Heart right ventricle (tissue), 16 donors: Measurements from ENCODE around the gene HNRNPA3. TPM values are rescaled to one million over a fixed set of nuclear protein-coding genes. Genes with fewer than 3 reads are reported as not detected.
A peak's percentile ranks its signal among the peaks of the same experiment; 100 is the strongest.

Experiments
- ATAC-seq, 8 donors: fragments of 200-7000 bp; cut with Tn5 transposase; one replicate each; pipeline ENCODE4 v1.9.1; 2020; ENCODE audit warnings: mild to moderate bottlenecking in 8 of 8, moderate library complexity in 8 of 8, moderate number of reproducible peaks in 1 of 8
- DNase-seq, 2 donors: peaks; one replicate each; pipeline ENCODE4 v3.0.0-alpha.2; 2020
- H3K27ac ChIP-seq, 10 donors: fragments of 200-600 bp; sonication (generic) in 2 of 10; one replicate each; pipeline versions ENCODE4 v1.5.0 to v1.8.0; 2020 to 2022; ENCODE audit warnings: mild to moderate bottlenecking in 3 of 10
- H3K27me3 ChIP-seq, 7 donors: fragments of 200-600 bp; one replicate each; pipeline ENCODE4 v1.8.0; 2021 to 2022; ENCODE audit warnings: mild to moderate bottlenecking in 2 of 7
- H3K36me3 ChIP-seq, 9 donors: fragments of 200-600 bp; sonication (generic) in 1 of 9; one replicate each; pipeline versions ENCODE4 v1.5.0 to v1.8.0; 2020 to 2022; ENCODE audit warnings: mild to moderate bottlenecking in 2 of 9
- H3K4me1 ChIP-seq, 9 donors: fragments of 200-600 bp; sonication (generic) in 1 of 9; one replicate each; pipeline versions ENCODE4 v1.5.0 to v1.8.0; 2020 to 2022; ENCODE audit warnings: mild to moderate bottlenecking in 4 of 9
- H3K4me3 ChIP-seq, 10 donors: fragments of 200-600 bp; sonication (generic) in 2 of 10; one replicate each; pipeline versions ENCODE4 v1.5.0 to v1.8.0; 2020 to 2022; ENCODE audit warnings: mild to moderate bottlenecking in 7 of 10, moderate library complexity in 2 of 10
- H3K9me3 ChIP-seq, 11 donors: fragments of 200-600 bp in 10 of 11; sonication (generic) in 2 of 11; one replicate each; pipeline versions ENCODE4 v1.5.0 to v1.8.0; 2013 to 2022; ENCODE audit warnings: mild to moderate bottlenecking in 2 of 11, control low read depth in 1 of 11, moderate library complexity in 1 of 11
- CTCF ChIP-seq, 9 donors: fragments of 200-600 bp; sonication (generic) in 2 of 9; IDR thresholded peaks; one replicate each; pipeline versions ENCODE4 v1.5.0 to v1.8.0; 2021 to 2022; ENCODE audit warnings: antibody characterized with exemption in 9 of 9, mild to moderate bottlenecking in 5 of 9, moderate library complexity in 1 of 9
- WGBS, 2 donors: extraction: QIAGEN DNeasy Blood & Tissue Kit; methylation state at CpG; one replicate each; pipeline ENCODE4 v1.1.7; 2013; ENCODE audit warnings: inconsistent platforms in 1 of 2; 5-methylcytosine and 5-hydroxymethylcytosine counted together
- intact Hi-C, 10 donors: fragments of 100-400 bp; cut with DNase I; formaldehyde crosslinking; loops; one replicate each; pipeline versions ENCODE4 v1.11.1 to v1.14.2; 2022
- long read RNA-seq, 3 donors: library from polyadenylated mRNA; unstranded; transcript quantifications; one replicate each; pipeline ENCODE4 v2.0.0, GENCODE V29; 2020 to 2021
- polyA plus RNA-seq, 2 donors: library from polyadenylated mRNA; stranded (reverse); fragments of 200-250 nt; gene quantifications; one replicate each; pipeline ENCODE4 v1.2.3, GENCODE V29; 2013
- total RNA-seq, 10 donors: library from RNA; stranded (reverse); fragmentation: NEBNext Ultra II Directional in 3 of 10; extraction: Animal tissue kit (Norgen Biotek cat#: 25700) in 3 of 10; gene quantifications; one replicate each; pipeline versions ENCODE4 v1.2.1 to v1.2.4, GENCODE V29; 2021 to 2023
- donor health status: Arrhythmogenic right ventricular cardiomyopathy.
- donor health status: ischemic (EF 13 %, LVEDD 7.1; RV severe dilation, severe dysfunction).
- donor health status: healthy with polysubstance abuse.
- donor health status: DM: no; HTN: yes; CAD: no.
- donor health status: DM: no; HTN: no; CAD: no.
- donor health status: ischemic (EF 25% LVEDD 6.9; RV normal size, moderate dysfunction).
- donor health status: ischemic (EF 25% LVEDD 5.7; RV mildly dilated, moderate dysfunction).
- donor health status: healthy.
- donor health status: DM: yes; HTN: yes; CAD: no.
- donor health status: Ischemic cardiomyopathy.
- donor health status: ischemic (EF 35%, LVEDD 5.7; RV mildly dilated, moderate dysfunction).
- donor health status: nonischemic (EF 11% LVEDD 7.7; RV severe dilation, severe dysfunction).
- donor health status: DM: yes; HTN: yes; CAD: no.
- donor health status: PGD.
- donor health status: ischemic (EF 29% LVEDD 5.4; RV normal size, mild dysfunction).
- donor health status: nonischemic (EF 23%, LVEDD 6.1; RV moderate dilation, normal function).

HNRNPA3 gene
- total RNA-seq (10 to 100 TPM; 63.7 to 93.8 (median 77.6) TPM), polyA plus RNA-seq (10 to 100 TPM; 78.3 to 93.7 TPM)
- long read RNA-seq, donor 1, full-length matches to known transcripts, result 22 of 36 reads
- long read RNA-seq, donor 1, partial matches to known transcripts, result 5 of 36 reads
- long read RNA-seq, donor 1, other reads (novel, unspliced or antisense), result 9 of 36 reads
- long read RNA-seq, donor 2, full-length matches to known transcripts, result 22 of 38 reads
- long read RNA-seq, donor 2, partial matches to known transcripts, result 1 of 38 reads
- long read RNA-seq, donor 2, other reads (novel, unspliced or antisense), result 15 of 38 reads
- long read RNA-seq, donor 3, full-length matches to known transcripts, result 22 of 40 reads
- long read RNA-seq, donor 3, partial matches to known transcripts, result 3 of 40 reads
- long read RNA-seq, donor 3, other reads (novel, unspliced or antisense), result 15 of 40 reads

- WGBS, 2 donors, result 5 to 7% methylated on average over 73 to 74 of the region's 74 CpGs
- Histone ChIP-seq H3K4me1 (peaks cover 8 to 53% (median 48%) of the 10 kb centered on the region in 9 donors), H3K9me3 (no peaks in the 10 kb centered on the region), H3K27ac (peak within 1 kb of the TSS; percentile 93 to 100 (median 99)), H3K27me3 (no peaks in the 10 kb centered on the region), H3K36me3 (peaks cover 0 to 35% (median 18%) of the 10 kb centered on the region in 9 donors), H3K4me3 (peak within 1 kb of the TSS; percentile 69 to 96 (median 86))
- intact Hi-C loops, result loop anchor here in 8 of 10 donors (1.0 to 5.0 kb wide), 9 partner anchors 29 to 120 kb away; partner anchors contain the start of gene NFE2L2 (in 1 of the 8)
- DNase-seq (peak; percentile 99 to 100), ATAC-seq (peak; percentile 95 to 97 (median 96))
- TF ChIP-seq CTCF (IDR thresholded peaks at IDR 0.05), result peak in 7 of 9 donors; percentile 16 to 60 (median 29)
Observed at GRCh38 chr2:177212106-177212890, at the start of gene HNRNPA3. Gene HNRNPA3 (plus strand): TSS chr2:177212794. CDS start chr2:177212800, 6 bp downstream.

DNA sequence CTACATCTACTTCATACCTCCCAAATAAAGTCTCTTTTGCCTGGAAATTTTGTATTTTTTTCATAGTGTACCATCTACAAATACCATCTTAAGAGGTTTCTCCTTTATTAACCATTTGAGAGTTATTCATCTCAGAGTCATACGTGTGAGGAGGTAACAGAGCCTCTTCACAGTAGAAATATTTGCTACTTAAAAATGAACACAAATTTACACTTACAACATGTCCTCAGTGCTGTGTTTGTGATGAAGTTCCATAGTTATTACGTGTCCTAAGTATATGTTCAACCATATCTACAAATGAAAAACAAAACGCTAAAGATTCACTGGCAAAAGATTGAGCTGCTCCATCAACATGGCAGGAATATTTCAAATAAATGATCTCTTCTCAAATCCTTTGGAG lies 48.5 kb upstream of the HNRNPA3 start:
- ATAC-seq (no peak), DNase-seq (no peak)
- peaks cover 8 to 31% (median 21%) of the 10 kb centered on the region in 9 donors for H3K4me1 ChIP-seq
- peak overlapping the region in 5 of 10 donors; percentile 87 to 90 (median 88) for H3K27ac ChIP-seq
- H3K27me3 ChIP-seq, result no peaks in the 10 kb centered on the region
- intact Hi-C loops, result loop anchor here (1.0 to 10.0 kb wide), 15 partner anchors 49 to 598 kb away; partner anchors contain the start of genes HNRNPA3 (in 3 of the 10) and NFE2L2 (in 3 of the 10)
- TF ChIP-seq CTCF (IDR thresholded peaks at IDR 0.05), result no peak
- H3K36me3 ChIP-seq, result no peaks in the 10 kb centered on the region
- no peaks in the 10 kb centered on the region for H3K9me3 ChIP-seq
- WGBS, 2 donors, result 16% methylated on average over 3 of the region's 3 CpGs
- peak overlapping the region in 7 of 10 donors; percentile 42 to 64 (median 50) for H3K4me3 ChIP-seq

- DNase-seq (peak; percentile 81 to 85), ATAC-seq (peak; percentile 84 to 93 (median 92))
- peak in 8 of 9 donors; percentile 96 to 100 (median 99) for TF ChIP-seq CTCF (IDR thresholded peaks at IDR 0.05)
- intact Hi-C loops, result loop anchor here (1.0 to 10.0 kb wide), 21 partner anchors 43 to 598 kb away; partner anchors contain the start of genes HNRNPA3 (in 4 of the 10) and NFE2L2 (in 4 of the 10)
- Histone ChIP-seq H3K36me3 (no peaks in the 10 kb centered on the region), H3K4me1 (peaks cover 8 to 33% (median 21%) of the 10 kb centered on the region in 9 donors), H3K4me3 (peak overlapping the region in 9 of 10 donors; percentile 21 to 64 (median 49)), H3K27ac (peak overlapping the region; percentile 74 to 90 (median 88)), H3K27me3 (no peaks in the 10 kb centered on the region), H3K9me3 (no peaks in the 10 kb centered on the region)
- 1% methylated on average over 13 of the region's 13 CpGs for WGBS, 2 donors
Observed at GRCh38 chr2:177164584-177165052, 48.0 kb upstream of the HNRNPA3 start.
